K562 (cell line): ENCODE data around the gene BANP.

Source experiments
- CTBP1 ChIP-seq: fragments of 450-650 bp; IDR thresholded peaks from 2 replicates; pipeline ENCODE4 v1.6.1; 2016; ENCODE audit warnings: borderline replicate concordance
- CTCF ChIP-seq, 3 experiments: IDR thresholded peaks in 2 of 3; conservative IDR thresholded peaks in 1 of 3; 2 replicates each; pipeline ENCODE4 v1.5.1; 2011 to 2012; ENCODE audit warnings: low read length in 3 of 3, mild to moderate bottlenecking in 3 of 3, control low read depth in 2 of 3, improper control_type of control experiment in 1 of 3, inconsistent platforms in 1 of 3, low read depth in 1 of 3, mixed read lengths in 1 of 3, moderate library complexity in 1 of 3; ENCODE audit not compliant: insufficient read depth in 2 of 3
- JUNB ChIP-seq: fragments of 450-650 bp; formaldehyde crosslinking; conservative IDR thresholded peaks from 2 replicates; pipeline ENCODE4 v1.4.0; 2020; ENCODE audit warnings: mild to moderate bottlenecking
- L3MBTL2 ChIP-seq: fragments of 450-650 bp; IDR thresholded peaks from 2 replicates; pipeline ENCODE4 v1.6.1; 2016; ENCODE audit warnings: mild to moderate bottlenecking, moderate library complexity
- MYC ChIP-seq, 2 experiments: fragments of 250-450 bp in 1 of 2; sonication (Bioruptor Pico) in 1 of 2; IDR thresholded peaks; 2 replicates each; pipeline versions ENCODE4 v1.5.1 to v1.6.1; 2012 to 2021; ENCODE audit warnings: low read depth in 2 of 2, borderline replicate concordance in 1 of 2, improper control_type of control experiment in 1 of 2, low read length in 1 of 2, mild to moderate bottlenecking in 1 of 2, moderate library complexity in 1 of 2
- NCOA2 ChIP-seq, 2 experiments: fragments of 450-650 bp; IDR thresholded peaks; 2 replicates each; pipeline ENCODE4 v1.6.1; 2018; ENCODE audit warnings: mild to moderate bottlenecking in 2 of 2, moderate library complexity in 1 of 2; ENCODE audit not compliant: partially characterized antibody in 2 of 2
- ZNF780A ChIP-seq: fragments of 250-450 bp; sonication (Bioruptor Pico); IDR thresholded peaks from 2 replicates; pipeline ENCODE4 v1.5.0; 2021; ENCODE audit warnings: mild to moderate bottlenecking

DNA sequence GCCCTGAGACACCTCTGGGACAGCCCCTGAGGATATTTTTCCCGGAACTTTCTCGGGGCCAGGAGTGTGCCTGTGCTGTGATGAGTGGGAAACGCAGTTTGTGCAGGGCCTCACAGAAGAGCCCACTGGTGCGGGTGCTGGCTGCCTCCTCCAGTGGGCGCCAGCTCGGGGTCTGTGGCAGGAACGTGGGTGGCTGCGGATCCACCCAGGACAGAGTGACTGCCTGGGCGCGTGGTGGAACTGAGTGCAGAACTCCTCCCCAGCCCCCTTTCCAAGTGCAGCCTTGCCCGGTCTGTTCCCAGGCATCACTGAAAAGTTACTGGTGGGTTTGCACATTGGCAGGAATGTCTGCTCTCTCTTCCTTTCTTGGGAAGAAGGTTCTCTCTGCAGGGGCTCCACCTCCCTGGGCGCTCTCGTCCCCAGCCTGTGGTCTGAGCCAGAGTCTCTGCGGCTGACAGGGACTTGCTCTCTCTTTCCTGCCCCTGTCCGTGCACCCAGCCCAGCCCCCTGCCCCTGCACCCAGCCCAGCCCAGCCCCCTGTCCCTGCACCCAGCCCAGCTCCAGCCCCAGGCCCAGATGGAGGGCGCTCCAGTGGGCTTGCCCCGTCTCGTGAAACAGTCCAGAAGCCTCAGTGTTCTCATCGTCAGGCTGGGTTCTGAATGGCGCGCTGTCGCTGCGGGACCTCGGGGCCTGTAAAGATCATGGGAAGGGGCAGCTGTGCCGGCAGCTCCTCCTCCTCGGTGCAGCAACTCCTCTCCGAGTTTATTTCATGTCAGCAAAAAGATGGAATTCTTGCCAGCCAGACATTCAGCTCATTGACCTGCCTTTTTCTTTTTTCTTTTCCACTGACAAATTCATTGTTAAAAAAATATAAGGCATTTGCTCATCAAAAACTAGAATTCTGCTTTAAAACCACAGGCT, 117.5 kb downstream of the BANP start:
- TF ChIP-seq CTBP1 (no peak), L3MBTL2 (no peak), ZNF780A (CRISPR knock-in tag) (no peak), CTCF (IDR thresholded peaks at IDR 0.05 in 2 of 3, conservative IDR thresholded peaks at IDR 0.05 in 1 of 3; ENCODE audit: insufficient read depth in 2 of 3, low read depth in 1 of 3, low read length in 3 of 3) (no peak), NCOA2 (IDR thresholded peaks at IDR 0.05; ENCODE audit: partially characterized antibody in 2 of 2) (no peak), MYC (IDR thresholded peaks at IDR 0.05; ENCODE audit: low read depth, low read length) (no peak), MYC (CRISPR knock-in tag; IDR thresholded peaks at IDR 0.05; ENCODE audit: borderline replicate concordance, low read depth) (no peak), JUNB (CRISPR knock-in tag) (no peak)
